Neural progenitor cell (in vitro differentiated cells): ENCODE measurements around the gene KCNMA1. TPM values are rescaled to one million over a fixed set of nuclear protein-coding genes. Genes with fewer than 3 reads are reported as not detected.

Experiments used
- DNase-seq: peaks from one replicate; pipeline ENCODE4 v3.0.0-alpha.2; 2016; ENCODE audit warnings: low spot score
- H2AFZ ChIP-seq: fragments of 200-600 bp; sonication (generic); replicated peaks from 2 replicates; pipeline ENCODE4 v1.6.1; 2016; ENCODE audit warnings: antibody characterized with exemption
- H3F3A ChIP-seq: fragments of 200-600 bp; sonication (generic); 2 replicates; pipeline ENCODE4 v1.6.1; 2016; ENCODE audit warnings: antibody characterized with exemption, low read depth
- H3K27ac ChIP-seq: fragments of 200-600 bp; sonication (generic); 2 replicates; pipeline ENCODE4 v1.5.1; 2016; ENCODE audit warnings: mild to moderate bottlenecking
- H3K27me3 ChIP-seq: fragments of 200-600 bp; sonication (generic); 2 replicates; pipeline ENCODE4 v1.6.1; 2016; ENCODE audit warnings: mild to moderate bottlenecking, moderate library complexity
- H3K36me3 ChIP-seq: fragments of 200-600 bp; sonication (generic); 2 replicates; pipeline ENCODE4 v1.5.1; 2016
- H3K4me1 ChIP-seq: fragments of 200-600 bp; sonication (generic); 2 replicates; pipeline ENCODE4 v1.6.1; 2016; ENCODE audit warnings: mixed run types
- H3K4me2 ChIP-seq: fragments of 200-600 bp; sonication (generic); 2 replicates; pipeline ENCODE4 v1.6.1; 2016
- H3K4me3 ChIP-seq: fragments of 200-600 bp; sonication (generic); 2 replicates; pipeline ENCODE4 v1.5.1; 2016
- H3K79me2 ChIP-seq: fragments of 200-600 bp; sonication (generic); 2 replicates; pipeline ENCODE4 v1.6.1; 2016; ENCODE audit warnings: low read depth
- H3K9ac ChIP-seq: fragments of 200-600 bp; sonication (generic); 2 replicates; pipeline ENCODE4 v1.6.1; 2016
- H3K9me3 ChIP-seq: fragments of 200-600 bp; sonication (generic); 2 replicates; pipeline ENCODE4 v1.5.1; 2016; ENCODE audit warnings: low read depth
- H4K20me1 ChIP-seq: fragments of 200-600 bp; sonication (generic); 2 replicates; pipeline ENCODE4 v1.6.1; 2016; ENCODE audit warnings: low read depth
- H3K27ac Mint-ChIP-seq: 3 replicates; pipeline ENCODE4 v1.8.0; 2021; ENCODE audit warnings: mixed read lengths
- H3K27me3 Mint-ChIP-seq: 2 replicates; pipeline ENCODE4 v1.8.0; 2022; ENCODE audit warnings: low read depth, mild to moderate bottlenecking, inconsistent platforms, moderate library complexity, mixed read lengths; ENCODE audit not compliant: insufficient read depth
- H3K36me3 Mint-ChIP-seq: 3 replicates; pipeline ENCODE4 v1.8.0; 2021; ENCODE audit warnings: mixed read lengths
- H3K4me1 Mint-ChIP-seq: 3 replicates; pipeline ENCODE4 v1.8.0; 2021; ENCODE audit warnings: mixed read lengths
- H3K4me3 Mint-ChIP-seq: 3 replicates; pipeline ENCODE4 v1.8.0; 2021; ENCODE audit warnings: mild to moderate bottlenecking, moderate library complexity, mixed read lengths
- H3K9me3 Mint-ChIP-seq: 3 replicates; pipeline ENCODE4 v1.8.0; 2020; ENCODE audit warnings: mixed read lengths
- CTCF ChIP-seq: fragments of 200-600 bp; sonication (generic); IDR thresholded peaks from 2 replicates; pipeline ENCODE4 v1.5.1; 2017; ENCODE audit warnings: antibody characterized with exemption, mild to moderate bottlenecking
- EZH2 ChIP-seq: fragments of 200-600 bp; sonication (generic); IDR thresholded peaks from 2 replicates; pipeline ENCODE4 v1.6.1; 2017; ENCODE audit warnings: antibody characterized with exemption, mild to moderate bottlenecking, moderate library complexity
- EZH2phosphoT487 ChIP-seq: fragments of 200-600 bp; sonication (generic); IDR thresholded peaks from 2 replicates; pipeline ENCODE4 v1.6.1; 2017; ENCODE audit warnings: antibody characterized with exemption
- total RNA-seq: library from RNA; depleted of rRNA; stranded (reverse); fragments of >200 nt; gene quantifications from 2 replicates; pipeline ENCODE4 v1.2.3, GENCODE V29; 2015; ENCODE audit warnings: low replicate concordance

The KCNMA1 gene
- total RNA-seq, 1 donor from 2014 or later, result 2.4 TPM

GRCh38 chr10:77350711-77351119 is 286.9 kb downstream of the KCNMA1 start:
- no peaks in the 10 kb centered on the region for H3K9me3 Mint-ChIP-seq
- Histone ChIP-seq H2AFZ (no peak overlapping the region), H3K4me3 (no peak overlapping the region), H4K20me1 (no peaks in the 10 kb centered on the region), H3K36me3 (no peaks in the 10 kb centered on the region), H3K27ac (no peak overlapping the region), H3K27me3 (no peaks in the 10 kb centered on the region), H3K79me2 (no peaks in the 10 kb centered on the region), H3F3A (no peaks in the 10 kb centered on the region), H3K9ac (no peak overlapping the region), H3K9me3 (no peaks in the 10 kb centered on the region), H3K4me2 (no peak overlapping the region), H3K4me1 (no peaks in the 10 kb centered on the region)
- peaks cover 13% of the 10 kb centered on the region for H3K4me1 Mint-ChIP-seq
- no peaks in the 10 kb centered on the region for H3K36me3 Mint-ChIP-seq
- no peak overlapping the region for H3K4me3 Mint-ChIP-seq
- TF ChIP-seq EZH2 (no peak), EZH2phosphoT487 (no peak), CTCF (no peak)
- peaks cover 6% of the 10 kb centered on the region for H3K27me3 Mint-ChIP-seq
- H3K27ac Mint-ChIP-seq, result no peak overlapping the region
- DNase-seq, result no peak

DNA sequence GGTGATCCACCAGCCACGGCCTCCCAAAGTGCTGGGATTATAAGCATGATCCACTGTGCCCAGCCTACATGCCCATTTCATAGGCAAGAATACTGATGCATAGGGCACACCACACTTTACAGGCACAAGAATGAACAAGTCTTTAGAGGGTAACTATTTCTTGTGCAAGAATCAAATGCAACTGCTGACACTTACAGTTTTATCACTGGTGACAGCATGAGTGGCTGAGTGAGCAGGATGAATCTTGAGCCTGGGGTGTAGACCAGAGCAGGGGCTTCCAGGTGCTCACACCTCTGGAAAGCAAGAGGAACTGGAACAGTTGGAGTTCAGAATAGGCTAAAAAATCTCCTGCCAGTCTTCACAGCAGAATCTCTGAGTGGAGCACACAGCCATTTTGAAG is 287.5 kb downstream of the KCNMA1 start:
- no peak overlapping the region for H3K27ac Mint-ChIP-seq
- peaks cover 6% of the 10 kb centered on the region for H3K27me3 Mint-ChIP-seq
- Histone ChIP-seq H3K79me2 (no peaks in the 10 kb centered on the region), H3K4me1 (no peaks in the 10 kb centered on the region), H2AFZ (no peak overlapping the region), H3K9ac (no peak overlapping the region), H3K27ac (no peak overlapping the region), H3K9me3 (no peaks in the 10 kb centered on the region), H3F3A (no peaks in the 10 kb centered on the region), H3K27me3 (no peaks in the 10 kb centered on the region), H3K4me2 (no peak overlapping the region), H3K36me3 (no peaks in the 10 kb centered on the region), H3K4me3 (no peak overlapping the region), H4K20me1 (no peaks in the 10 kb centered on the region)
- H3K4me3 Mint-ChIP-seq, result no peak overlapping the region
- peaks cover 13% of the 10 kb centered on the region for H3K4me1 Mint-ChIP-seq
- TF ChIP-seq EZH2phosphoT487 (no peak), CTCF (no peak), EZH2 (no peak)
- DNase-seq, result no peak
- H3K36me3 Mint-ChIP-seq, result no peaks in the 10 kb centered on the region
- H3K9me3 Mint-ChIP-seq, result no peaks in the 10 kb centered on the region

GRCh38 chr10:77349226-77349625 is 288.4 kb downstream of the KCNMA1 start:
- Histone ChIP-seq H3K9ac (no peak overlapping the region), H3K9me3 (no peaks in the 10 kb centered on the region), H3F3A (no peaks in the 10 kb centered on the region), H3K36me3 (no peaks in the 10 kb centered on the region), H2AFZ (no peak overlapping the region), H4K20me1 (no peaks in the 10 kb centered on the region), H3K4me3 (no peak overlapping the region), H3K79me2 (no peaks in the 10 kb centered on the region), H3K27me3 (no peaks in the 10 kb centered on the region), H3K4me2 (no peak overlapping the region), H3K27ac (no peak overlapping the region), H3K4me1 (no peaks in the 10 kb centered on the region)
- H3K36me3 Mint-ChIP-seq, result no peaks in the 10 kb centered on the region
- no peak for DNase-seq
- peaks cover 6% of the 10 kb centered on the region for H3K27me3 Mint-ChIP-seq
- peaks cover 13% of the 10 kb centered on the region for H3K4me1 Mint-ChIP-seq
- H3K9me3 Mint-ChIP-seq, result no peaks in the 10 kb centered on the region
- no peak overlapping the region for H3K27ac Mint-ChIP-seq
- H3K4me3 Mint-ChIP-seq, result no peak overlapping the region
- TF ChIP-seq CTCF (no peak), EZH2phosphoT487 (no peak), EZH2 (no peak)

GRCh38 chr10:77348751-77349150 is 288.9 kb downstream of the KCNMA1 start:
- H3K36me3 ChIP-seq, result no peaks in the 10 kb centered on the region
- Mint-ChIP-seq H3K4me3 (no peak overlapping the region), H3K27ac (no peak overlapping the region), H3K36me3 (no peaks in the 10 kb centered on the region), H3K27me3 (peaks cover 6% of the 10 kb centered on the region), H3K9me3 (no peaks in the 10 kb centered on the region), H3K4me1 (peaks cover 13% of the 10 kb centered on the region)
- H3K9me3 ChIP-seq, result no peaks in the 10 kb centered on the region
- no peak overlapping the region for H3K4me3 ChIP-seq
- H4K20me1 ChIP-seq, result no peaks in the 10 kb centered on the region
- H3K27me3 ChIP-seq, result no peaks in the 10 kb centered on the region
- H3K9ac ChIP-seq, result no peak overlapping the region
- no peaks in the 10 kb centered on the region for H3K79me2 ChIP-seq
- H3F3A ChIP-seq, result no peaks in the 10 kb centered on the region
- H3K27ac ChIP-seq, result no peak overlapping the region
- H2AFZ ChIP-seq, result no peak overlapping the region
- no peak for TF ChIP-seq EZH2phosphoT487
- TF ChIP-seq EZH2, result no peak
- TF ChIP-seq CTCF, result no peak
- H3K4me2 ChIP-seq, result no peak overlapping the region
- DNase-seq, result no peak
- no peaks in the 10 kb centered on the region for H3K4me1 ChIP-seq
